WTC11 (cell line): ENCODE results near the gene RYR2. TPM values are rescaled to one million over a fixed set of nuclear protein-coding genes. Genes with fewer than 3 reads are reported as not detected.

ENCODE experiments used
- ATAC-seq: fragments of 200-7000 bp; cut with Tn5 transposase; 2 replicates; pipeline ENCODE4 v1.10.0; 2021; ENCODE audit warnings: mild to moderate bottlenecking, moderate library complexity
- CTCF ChIA-PET: fragments of 300-600 bp; sonication (Branson Sonifier 250); formaldehyde crosslinking; loops from one replicate; lab custom pipeline; 2021; ENCODE audit warnings: antibody characterized with exemption; lab: Charles Lee
- POLR2A ChIA-PET: fragments of 350-600 bp; sonication (Branson Sonifier 250); formaldehyde crosslinking; loops from one replicate; lab custom pipeline; 2021; ENCODE audit warnings: antibody characterized with exemption; lab: Charles Lee
- DNase-seq: peaks from one replicate; pipeline ENCODE4 v3.0.0; 2021; ENCODE audit warnings: low spot score
- H3K27ac Mint-ChIP-seq: 2 replicates; pipeline ENCODE4 v1.8.0; 2021; ENCODE audit warnings: mixed read lengths
- H3K27me3 Mint-ChIP-seq: 2 replicates; pipeline ENCODE4 v1.8.0; 2021; ENCODE audit warnings: low read depth, mild to moderate bottlenecking, moderate library complexity, mixed read lengths
- H3K36me3 Mint-ChIP-seq: 2 replicates; pipeline ENCODE4 v1.8.0; 2021; ENCODE audit warnings: mixed read lengths
- H3K4me1 Mint-ChIP-seq: 2 replicates; pipeline ENCODE4 v1.8.0; 2022; ENCODE audit warnings: mixed read lengths
- H3K4me3 Mint-ChIP-seq: 2 replicates; pipeline ENCODE4 v1.8.0; 2021; ENCODE audit warnings: mild to moderate bottlenecking, moderate library complexity, mixed read lengths
- H3K9me3 Mint-ChIP-seq: 2 replicates; pipeline ENCODE4 v1.8.0; 2021; ENCODE audit warnings: mixed read lengths
- AR ChIP-seq: fragments of 250-450 bp; sonication (Bioruptor Pico); IDR thresholded peaks from 2 replicates; pipeline ENCODE4 v1.9.0; 2021; ENCODE audit warnings: mild to moderate bottlenecking
- E2F4 ChIP-seq: sonication (generic); formaldehyde crosslinking; IDR thresholded peaks from 2 replicates; pipeline ENCODE4 v1.8.1; 2022; ENCODE audit warnings: low read depth, mild to moderate bottlenecking, moderate library complexity, missing genetic modification reagents, borderline replicate concordance
- FOXJ3 ChIP-seq: sonication (generic); formaldehyde crosslinking; IDR thresholded peaks from 2 replicates; pipeline ENCODE4 v1.9.0; 2021; ENCODE audit warnings: missing genetic modification reagents, mild to moderate bottlenecking, borderline replicate concordance
- GABPB1 ChIP-seq: sonication (generic); formaldehyde crosslinking; IDR thresholded peaks from 2 replicates; pipeline ENCODE4 v1.8.1; 2023; ENCODE audit warnings: mild to moderate bottlenecking, missing genetic modification reagents
- JAZF1 ChIP-seq: fragments of 250-450 bp; sonication (Bioruptor Pico); IDR thresholded peaks from 2 replicates; pipeline ENCODE4 v1.9.0; 2021; ENCODE audit warnings: moderate library complexity, mild to moderate bottlenecking, inconsistent platforms
- MYBL2 ChIP-seq: sonication (generic); formaldehyde crosslinking; IDR thresholded peaks from 2 replicates; pipeline ENCODE4 v1.8.1; 2023; ENCODE audit warnings: mild to moderate bottlenecking, moderate library complexity, missing genetic modification reagents
- NFATC4 ChIP-seq: fragments of 250-450 bp; sonication (Bioruptor Pico); IDR thresholded peaks from 2 replicates; pipeline ENCODE4 v1.9.0; 2021; ENCODE audit warnings: mild to moderate bottlenecking
- OVOL2 ChIP-seq: fragments of 250-450 bp; sonication (Bioruptor Pico); IDR thresholded peaks from 2 replicates; pipeline ENCODE4 v1.9.0; 2021; ENCODE audit warnings: mild to moderate bottlenecking, borderline replicate concordance
- total RNA-seq: library from RNA; stranded (reverse); gene quantifications from 3 replicates; pipeline ENCODE4 v1.2.3, GENCODE V29; 2021
- TF ChIP-seq, protein P1 (sequence below): sonication (generic); formaldehyde crosslinking; IDR thresholded peaks from 2 replicates; pipeline ENCODE4 v1.8.1; 2022; ENCODE audit warnings: mild to moderate bottlenecking, moderate library complexity, missing genetic modification reagents
- TF ChIP-seq, protein P2 (sequence below): fragments of 250-450 bp; sonication (Bioruptor Pico); IDR thresholded peaks from 2 replicates; pipeline ENCODE4 v1.9.0; 2021; ENCODE audit warnings: moderate library complexity, mild to moderate bottlenecking, inconsistent platforms, borderline replicate concordance
- TF ChIP-seq, protein P3 (sequence below): sonication (generic); formaldehyde crosslinking; IDR thresholded peaks from 2 replicates; pipeline ENCODE4 v1.8.1; 2023; ENCODE audit warnings: mild to moderate bottlenecking, missing genetic modification reagents, borderline replicate concordance

RYR2 gene
- total RNA-seq, 1 experiment from 2014 or later, result 7.9 TPM

DNA sequence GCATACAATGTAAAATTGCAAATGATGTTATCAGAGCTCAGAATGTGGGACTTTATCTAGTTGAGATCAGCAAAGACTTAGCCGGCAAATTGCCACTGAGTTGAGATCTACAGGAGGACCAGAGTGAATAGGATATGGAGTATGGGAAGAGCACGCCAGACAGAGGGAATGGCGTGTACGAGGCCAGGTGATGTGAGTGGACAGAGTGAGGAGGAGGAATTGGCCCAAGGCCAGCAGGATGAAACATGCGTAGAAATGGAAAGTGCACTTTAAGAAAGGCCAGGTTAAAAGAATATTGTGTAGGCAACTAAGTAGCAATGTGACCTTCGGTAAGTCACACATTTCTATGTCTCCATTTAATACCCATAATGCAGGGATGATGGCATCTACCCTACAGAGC lies 637.7 kb downstream of the RYR2 start (continued):
- TF ChIP-seq FOXJ3 (CRISPR knock-in tag), result no peak

- POLR2A ChIA-PET, result interaction anchor here (0.7 kb wide), 1 partner anchor 10 kb away, joined by 3 read pairs; no protein-coding TSS in a partner anchor
- TF ChIP-seq GABPB1 (CRISPR knock-in tag) (no peak), FOXJ3 (CRISPR knock-in tag) (no peak), JAZF1 (CRISPR knock-in tag) (no peak)
- TF ChIP-seq, protein P1, sequence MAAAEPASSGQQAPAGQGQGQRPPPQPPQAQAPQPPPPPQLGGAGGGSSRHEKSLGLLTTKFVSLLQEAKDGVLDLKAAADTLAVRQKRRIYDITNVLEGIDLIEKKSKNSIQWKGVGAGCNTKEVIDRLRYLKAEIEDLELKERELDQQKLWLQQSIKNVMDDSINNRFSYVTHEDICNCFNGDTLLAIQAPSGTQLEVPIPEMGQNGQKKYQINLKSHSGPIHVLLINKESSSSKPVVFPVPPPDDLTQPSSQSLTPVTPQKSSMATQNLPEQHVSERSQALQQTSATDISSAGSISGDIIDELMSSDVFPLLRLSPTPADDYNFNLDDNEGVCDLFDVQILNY (CRISPR knock-in tag), result no peak
- TF ChIP-seq, all 79 proteins: peak for 0
- ATAC-seq (no peak), DNase-seq (no peak)
- Mint-ChIP-seq H3K27ac (no peak overlapping the region), H3K4me3 (no peak overlapping the region), H3K4me1 (peaks cover 17% of the 10 kb centered on the region), H3K27me3 (no peaks in the 10 kb centered on the region; the same call in 1 of the 2 replicates), H3K36me3 (no peaks in the 10 kb centered on the region), H3K9me3 (no peaks in the 10 kb centered on the region)
- CTCF ChIA-PET, result no interaction called here
Observed at GRCh38 chr1:237681210-237681609, 639.2 kb downstream of the RYR2 start.

DNA sequence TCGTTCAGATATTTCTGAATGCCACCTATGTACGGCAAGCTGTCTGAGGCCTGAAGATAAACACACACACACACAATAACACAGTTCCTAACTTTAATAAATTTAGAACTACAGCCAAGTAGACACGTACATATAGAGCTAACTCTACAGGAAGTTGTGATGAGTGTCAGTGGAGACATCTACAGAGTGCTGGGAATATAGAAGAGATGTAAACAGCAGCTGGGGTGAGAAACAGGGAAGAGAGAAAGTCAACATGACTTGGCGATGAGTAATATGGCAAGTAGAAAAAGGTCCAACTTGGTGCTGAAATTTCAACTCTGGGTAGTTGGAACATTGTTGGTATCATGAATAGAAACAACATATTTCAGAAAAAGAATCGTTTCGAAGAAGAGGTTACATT lies 642.3 kb downstream of the RYR2 start:
- DNase-seq, result no peak
- CTCF ChIA-PET, result interaction anchor here (0.5 to 0.6 kb wide), 2 partner anchors 28 to 87 kb away, joined by 3 to 4 read pairs; no protein-coding TSS in a partner anchor
- ATAC-seq, result no peak

GRCh38 chr1:237685551-237685950 lies 643.6 kb downstream of the RYR2 start:
- DNase-seq (no peak), ATAC-seq (no peak)
- H3K27me3 Mint-ChIP-seq, result no peaks in the 10 kb centered on the region; the same call in 1 of the 2 replicates
- no peak overlapping the region for H3K4me3 Mint-ChIP-seq
- CTCF ChIA-PET, result no interaction called here
- no peaks in the 10 kb centered on the region for H3K36me3 Mint-ChIP-seq
- POLR2A ChIA-PET, result no interaction called here
- no peaks in the 10 kb centered on the region for H3K9me3 Mint-ChIP-seq
- TF ChIP-seq NFATC4, result no peak
- TF ChIP-seq OVOL2, result no peak
- no peak for TF ChIP-seq AR (CRISPR knock-in tag)
- H3K4me1 Mint-ChIP-seq, result peaks cover 27% of the 10 kb centered on the region
- no peak overlapping the region for H3K27ac Mint-ChIP-seq

More for the DNA sequence above, 642.3 kb downstream of the RYR2 start:
- Mint-ChIP-seq H3K27ac (no peak overlapping the region), H3K4me3 (no peak overlapping the region), H3K4me1 (peaks cover 27% of the 10 kb centered on the region), H3K9me3 (no peaks in the 10 kb centered on the region), H3K36me3 (no peaks in the 10 kb centered on the region), H3K27me3 (no peaks in the 10 kb centered on the region; the same call in 1 of the 2 replicates)
- POLR2A ChIA-PET, result no interaction called here
- TF ChIP-seq, protein P2, sequence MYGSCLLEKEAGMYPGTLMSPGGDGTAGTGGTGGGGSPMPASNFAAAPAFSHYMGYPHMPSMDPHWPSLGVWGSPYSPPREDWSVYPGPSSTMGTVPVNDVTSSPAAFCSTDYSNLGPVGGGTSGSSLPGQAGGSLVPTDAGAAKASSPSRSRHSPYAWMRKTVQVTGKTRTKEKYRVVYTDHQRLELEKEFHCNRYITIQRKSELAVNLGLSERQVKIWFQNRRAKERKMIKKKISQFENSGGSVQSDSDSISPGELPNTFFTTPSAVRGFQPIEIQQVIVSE (CRISPR knock-in tag), result no peak
- TF ChIP-seq E2F4 (no peak), MYBL2 (no peak)
- TF ChIP-seq, protein P3, sequence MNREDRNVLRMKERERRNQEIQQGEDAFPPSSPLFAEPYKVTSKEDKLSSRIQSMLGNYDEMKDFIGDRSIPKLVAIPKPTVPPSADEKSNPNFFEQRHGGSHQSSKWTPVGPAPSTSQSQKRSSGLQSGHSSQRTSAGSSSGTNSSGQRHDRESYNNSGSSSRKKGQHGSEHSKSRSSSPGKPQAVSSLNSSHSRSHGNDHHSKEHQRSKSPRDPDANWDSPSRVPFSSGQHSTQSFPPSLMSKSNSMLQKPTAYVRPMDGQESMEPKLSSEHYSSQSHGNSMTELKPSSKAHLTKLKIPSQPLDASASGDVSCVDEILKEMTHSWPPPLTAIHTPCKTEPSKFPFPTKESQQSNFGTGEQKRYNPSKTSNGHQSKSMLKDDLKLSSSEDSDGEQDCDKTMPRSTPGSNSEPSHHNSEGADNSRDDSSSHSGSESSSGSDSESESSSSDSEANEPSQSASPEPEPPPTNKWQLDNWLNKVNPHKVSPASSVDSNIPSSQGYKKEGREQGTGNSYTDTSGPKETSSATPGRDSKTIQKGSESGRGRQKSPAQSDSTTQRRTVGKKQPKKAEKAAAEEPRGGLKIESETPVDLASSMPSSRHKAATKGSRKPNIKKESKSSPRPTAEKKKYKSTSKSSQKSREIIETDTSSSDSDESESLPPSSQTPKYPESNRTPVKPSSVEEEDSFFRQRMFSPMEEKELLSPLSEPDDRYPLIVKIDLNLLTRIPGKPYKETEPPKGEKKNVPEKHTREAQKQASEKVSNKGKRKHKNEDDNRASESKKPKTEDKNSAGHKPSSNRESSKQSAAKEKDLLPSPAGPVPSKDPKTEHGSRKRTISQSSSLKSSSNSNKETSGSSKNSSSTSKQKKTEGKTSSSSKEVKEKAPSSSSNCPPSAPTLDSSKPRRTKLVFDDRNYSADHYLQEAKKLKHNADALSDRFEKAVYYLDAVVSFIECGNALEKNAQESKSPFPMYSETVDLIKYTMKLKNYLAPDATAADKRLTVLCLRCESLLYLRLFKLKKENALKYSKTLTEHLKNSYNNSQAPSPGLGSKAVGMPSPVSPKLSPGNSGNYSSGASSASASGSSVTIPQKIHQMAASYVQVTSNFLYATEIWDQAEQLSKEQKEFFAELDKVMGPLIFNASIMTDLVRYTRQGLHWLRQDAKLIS, result no peak
